OCI-LY1 (cell line): ENCODE results near the gene PALMD.

Experiments used
- H2AFZ ChIP-seq: fragments of 200-600 bp; sonication (generic), shearing (Covaris generic); 2 replicates; pipeline ENCODE4 v1.6.0; 2014; ENCODE audit warnings: antibody characterized with exemption, mild to moderate bottlenecking, low read length
- H3F3A ChIP-seq: fragments of 200-600 bp; sonication (generic), shearing (Covaris generic); 2 replicates; pipeline ENCODE4 v1.6.0; 2014; ENCODE audit warnings: mild to moderate bottlenecking, antibody characterized with exemption, low read length, moderate library complexity; ENCODE audit not compliant: insufficient read depth
- H3K27ac ChIP-seq: fragments of 200-600 bp; sonication (generic); 2 replicates; pipeline ENCODE4 v1.5.1; 2014; ENCODE audit warnings: low read length, mixed run types, mild to moderate bottlenecking, low read depth; ENCODE audit not compliant: poor library complexity, severe bottlenecking
- H3K27me3 ChIP-seq: fragments of 200-600 bp; sonication (generic); 2 replicates; pipeline ENCODE4 v1.6.0; 2014; ENCODE audit warnings: antibody characterized with exemption, mild to moderate bottlenecking, low read length, moderate library complexity; ENCODE audit not compliant: insufficient read depth
- H3K36me3 ChIP-seq: fragments of 200-600 bp; sonication (generic); 2 replicates; pipeline ENCODE4 v1.6.1; 2014; ENCODE audit warnings: mild to moderate bottlenecking, antibody characterized with exemption, low read length, moderate library complexity, mixed read lengths; ENCODE audit not compliant: insufficient read depth
- H3K4me1 ChIP-seq: fragments of 200-600 bp; sonication (generic); 2 replicates; pipeline ENCODE4 v1.5.1; 2014; ENCODE audit warnings: mild to moderate bottlenecking, low read length, moderate library complexity; ENCODE audit not compliant: insufficient read depth, severe bottlenecking
- H3K4me2 ChIP-seq: fragments of 200-600 bp; sonication (generic), shearing (Covaris generic); 2 replicates; pipeline ENCODE4 v1.6.1; 2014; ENCODE audit warnings: low read length
- H3K4me3 ChIP-seq: fragments of 200-600 bp; sonication (generic); 2 replicates; pipeline ENCODE4 v1.5.1; 2014; ENCODE audit warnings: low read length, low read depth, mild to moderate bottlenecking, mixed read lengths; ENCODE audit not compliant: poor library complexity, severe bottlenecking
- H3K79me2 ChIP-seq: fragments of 200-600 bp; shearing (Covaris generic); 2 replicates; pipeline ENCODE4 v1.6.1; 2016; ENCODE audit warnings: mixed run types, low read length, mixed read lengths; ENCODE audit not compliant: insufficient read depth
- H3K9ac ChIP-seq: fragments of 200-600 bp; sonication (generic), shearing (Covaris generic); 2 replicates; pipeline ENCODE4 v1.6.1; 2014; ENCODE audit warnings: mild to moderate bottlenecking, low read length, mixed read lengths
- H3K9me2 ChIP-seq: fragments of 200-600 bp; sonication (generic), shearing (Covaris generic); 2 replicates; pipeline ENCODE4 v1.6.1; 2014; ENCODE audit warnings: low read depth, mild to moderate bottlenecking, low read length, mixed read lengths
- H3K9me3 ChIP-seq: fragments of 200-600 bp; shearing (Covaris generic); 2 replicates; pipeline ENCODE4 v1.6.1; 2014; ENCODE audit warnings: low read length, mixed read lengths
- H4K20me1 ChIP-seq: fragments of 200-600 bp; sonication (generic), shearing (Covaris generic); 2 replicates; pipeline ENCODE4 v1.6.0; 2016; ENCODE audit warnings: mild to moderate bottlenecking, low read length; ENCODE audit not compliant: insufficient read depth
- CTCF ChIP-seq: fragments of 200-600 bp; sonication (generic), shearing (Covaris generic); IDR thresholded peaks from 2 replicates; pipeline ENCODE4 v1.5.1; 2017; ENCODE audit warnings: mild to moderate bottlenecking, antibody characterized with exemption, low read length, moderate library complexity, mixed read lengths
- EZH2 ChIP-seq: fragments of 200-600 bp; sonication (generic), shearing (Covaris generic); IDR thresholded peaks from 2 replicates; pipeline ENCODE4 v1.8.0; 2017; ENCODE audit warnings: borderline replicate concordance, mixed run types, mild to moderate bottlenecking, antibody characterized with exemption, low read length, moderate library complexity, mixed read lengths

PALMD gene

GRCh38 chr1:99727575-99728185 lies 81.8 kb downstream of the PALMD start:
- Histone ChIP-seq H3K79me2 (no peaks in the 10 kb centered on the region), H3F3A (peaks cover 4% of the 10 kb centered on the region; the same call in 1 of the 2 replicates), H3K36me3 (peaks cover 7% of the 10 kb centered on the region; the same call in 1 of the 2 replicates), H3K27ac (no peak overlapping the region), H3K9me2 (no peaks in the 10 kb centered on the region), H4K20me1 (no peaks in the 10 kb centered on the region), H3K4me3 (no peak overlapping the region), H3K9ac (no peak overlapping the region), H3K4me1 (peaks cover 29% of the 10 kb centered on the region), H2AFZ (no peak overlapping the region), H3K9me3 (no peaks in the 10 kb centered on the region), H3K4me2 (no peak overlapping the region), H3K27me3 (no peaks in the 10 kb centered on the region)
- TF ChIP-seq EZH2 (no peak), CTCF (no peak)

GRCh38 chr1:99728494-99729235 lies 82.8 kb downstream of the PALMD start:
- TF ChIP-seq EZH2 (no peak), CTCF (peak; percentile 56)
- Histone ChIP-seq H3K79me2 (no peaks in the 10 kb centered on the region), H4K20me1 (no peaks in the 10 kb centered on the region), H3K9me2 (no peaks in the 10 kb centered on the region), H3K4me3 (no peak overlapping the region), H3K27me3 (no peaks in the 10 kb centered on the region), H3K4me2 (no peak overlapping the region), H3F3A (peaks cover 4% of the 10 kb centered on the region; the same call in 1 of the 2 replicates), H3K4me1 (peaks cover 29% of the 10 kb centered on the region), H3K9me3 (no peaks in the 10 kb centered on the region), H2AFZ (no peak overlapping the region), H3K36me3 (peaks cover 7% of the 10 kb centered on the region; the same call in 1 of the 2 replicates), H3K27ac (no peak overlapping the region), H3K9ac (no peak overlapping the region)

GRCh38 chr1:99731384-99731783 lies 85.5 kb downstream of the PALMD start:
- Histone ChIP-seq H2AFZ (no peak overlapping the region), H3K9me2 (no peaks in the 10 kb centered on the region), H3K9ac (no peak overlapping the region), H3K27ac (no peak overlapping the region), H3K79me2 (no peaks in the 10 kb centered on the region), H3F3A (peaks cover 4% of the 10 kb centered on the region; the same call in 1 of the 2 replicates), H3K36me3 (no peaks in the 10 kb centered on the region), H3K4me1 (peaks cover 26% of the 10 kb centered on the region), H3K9me3 (no peaks in the 10 kb centered on the region), H4K20me1 (no peaks in the 10 kb centered on the region), H3K4me3 (no peak overlapping the region), H3K27me3 (no peaks in the 10 kb centered on the region), H3K4me2 (no peak overlapping the region)
- TF ChIP-seq EZH2 (no peak), CTCF (no peak)
